HEK293 (cell line): Measurements from ENCODE around the gene ZACN.

Experiments used
- CTCF ChIA-PET: fragments of 350-600 bp; formaldehyde crosslinking; extraction: SDS; loops from one replicate; lab custom pipeline; 2021; ENCODE audit warnings: antibody characterized with exemption; lab: Yijun Ruan, JAX
- POLR2A ChIA-PET: fragments of 300-600 bp; formaldehyde crosslinking; extraction: SDS; loops from one replicate; lab custom pipeline; 2020; ENCODE audit warnings: antibody characterized with exemption, inconsistent platforms; lab: Yijun Ruan, JAX
- H3K27ac ChIP-seq: fragments of 200-500 bp; sonication (Bioruptor generic); 2 replicates; pipeline ENCODE4 v1.5.1; 2014; ENCODE audit warnings: low read depth, low read length, control low read depth, inconsistent platforms; ENCODE audit errors: extremely low read depth
- H3K36me3 ChIP-seq, 2 experiments: fragments of 200-500 bp in 1 of 2; sonication (Bioruptor generic) in 1 of 2; 1 replicate in 1 of 2; 2 replicates in 1 of 2; pipeline ENCODE4 v1.5.1; 2014 to 2017; ENCODE audit warnings: inconsistent platforms in 2 of 2, low read length in 2 of 2; ENCODE audit not compliant: control insufficient read depth in 2 of 2, insufficient read depth in 1 of 2
- H3K4me1 ChIP-seq: fragments of 200-500 bp; sonication (Bioruptor generic); 2 replicates; pipeline ENCODE4 v1.5.1; 2014; ENCODE audit warnings: mild to moderate bottlenecking, low read length, inconsistent platforms; ENCODE audit not compliant: control insufficient read depth, insufficient read depth
- H3K4me3 ChIP-seq: 2 replicates; pipeline ENCODE4 v1.5.1; 2011; ENCODE audit warnings: low read depth, mild to moderate bottlenecking, control low read depth, low read length, moderate library complexity
- H3K9me3 ChIP-seq: fragments of 200-500 bp; sonication (Bioruptor generic); 2 replicates; pipeline ENCODE4 v1.5.1; 2014; ENCODE audit warnings: low read depth, low read length, inconsistent platforms; ENCODE audit not compliant: control insufficient read depth, insufficient read depth
- GLIS2 ChIP-seq: fragments of 450-650 bp; formaldehyde crosslinking; IDR thresholded peaks from 2 replicates; pipeline ENCODE4 v1.5.1; 2016; ENCODE audit warnings: missing biosample characterization, missing genetic modification characterization
- KLF16 ChIP-seq: fragments of 450-650 bp; formaldehyde crosslinking; IDR thresholded peaks from 2 replicates; pipeline ENCODE4 v1.5.1; 2017; ENCODE audit warnings: missing biosample characterization, missing genetic modification characterization
- KLF9 ChIP-seq: fragments of 450-650 bp; formaldehyde crosslinking; IDR thresholded peaks from 2 replicates; pipeline ENCODE4 v1.5.1; 2016; ENCODE audit warnings: missing biosample characterization, missing genetic modification characterization, low read depth
- MZF1 ChIP-seq: fragments of 450-650 bp; formaldehyde crosslinking; IDR thresholded peaks from 2 replicates; pipeline ENCODE4 v1.5.1; 2017; ENCODE audit warnings: missing biosample characterization, missing genetic modification characterization, borderline replicate concordance
- SP7 ChIP-seq: fragments of 450-650 bp; formaldehyde crosslinking; IDR thresholded peaks from 2 replicates; pipeline ENCODE4 v1.5.1; 2016; ENCODE audit warnings: missing biosample characterization, missing genetic modification characterization
- WT1 ChIP-seq: fragments of 450-650 bp; formaldehyde crosslinking; IDR thresholded peaks from 2 replicates; pipeline ENCODE4 v1.5.1; 2016; ENCODE audit warnings: missing biosample characterization, missing genetic modification characterization
- ZBTB48 ChIP-seq: fragments of 450-650 bp; formaldehyde crosslinking; IDR thresholded peaks from 2 replicates; pipeline ENCODE4 v1.5.1; 2016; ENCODE audit warnings: missing biosample characterization, missing genetic modification characterization
- ZBTB8A ChIP-seq: fragments of 450-650 bp; formaldehyde crosslinking; IDR thresholded peaks from 2 replicates; pipeline ENCODE4 v1.5.1; 2016; ENCODE audit warnings: missing biosample characterization, missing genetic modification characterization
- ZNF202 ChIP-seq: fragments of 450-650 bp; formaldehyde crosslinking; IDR thresholded peaks from 2 replicates; pipeline ENCODE4 v1.5.1; 2016; ENCODE audit warnings: missing biosample characterization, missing genetic modification characterization, borderline replicate concordance
- ZNF24 ChIP-seq: fragments of 450-650 bp; formaldehyde crosslinking; IDR thresholded peaks from 2 replicates; pipeline ENCODE4 v1.5.1; 2016; ENCODE audit warnings: missing biosample characterization, missing genetic modification characterization
- ZNF391 ChIP-seq: fragments of 450-650 bp; formaldehyde crosslinking; IDR thresholded peaks from 2 replicates; pipeline ENCODE4 v1.5.1; 2016; ENCODE audit warnings: low read depth, missing biosample characterization, missing genetic modification characterization, borderline replicate concordance
- ZNF423 ChIP-seq: fragments of 450-650 bp; formaldehyde crosslinking; IDR thresholded peaks from 2 replicates; pipeline ENCODE4 v1.5.1; 2016; ENCODE audit warnings: missing biosample characterization, missing genetic modification characterization
- ZNF660 ChIP-seq: fragments of 450-650 bp; IDR thresholded peaks from 2 replicates; pipeline ENCODE4 v1.5.1; 2018; ENCODE audit warnings: missing biosample characterization, mild to moderate bottlenecking, missing genetic modification characterization
- ZNF785 ChIP-seq: fragments of 450-650 bp; formaldehyde crosslinking; IDR thresholded peaks from 2 replicates; pipeline ENCODE4 v1.5.1; 2016; ENCODE audit warnings: missing biosample characterization, missing genetic modification characterization
- ZSCAN30 ChIP-seq: fragments of 450-650 bp; IDR thresholded peaks from 2 replicates; pipeline ENCODE4 v1.5.1; 2018; ENCODE audit warnings: missing biosample characterization, mild to moderate bottlenecking, missing genetic modification characterization, moderate library complexity
- ZXDB ChIP-seq: fragments of 450-650 bp; formaldehyde crosslinking; IDR thresholded peaks from 2 replicates; pipeline ENCODE4 v1.5.1; 2016; ENCODE audit warnings: missing biosample characterization, missing genetic modification characterization
- TF ChIP-seq, protein P1 (sequence below): fragments of 450-650 bp; formaldehyde crosslinking; IDR thresholded peaks from 2 replicates; pipeline ENCODE4 v1.5.1; 2016; ENCODE audit warnings: missing biosample characterization, missing genetic modification characterization
- TF ChIP-seq, protein P2 (sequence below): fragments of 450-650 bp; formaldehyde crosslinking; IDR thresholded peaks from 2 replicates; pipeline ENCODE4 v1.5.1; 2016; ENCODE audit warnings: missing biosample characterization, missing genetic modification characterization
- TF ChIP-seq, protein P3 (sequence below): fragments of 450-650 bp; formaldehyde crosslinking; IDR thresholded peaks from 2 replicates; pipeline ENCODE4 v1.5.1; 2016; ENCODE audit warnings: missing biosample characterization, missing genetic modification characterization

Gene ZACN

DNA sequence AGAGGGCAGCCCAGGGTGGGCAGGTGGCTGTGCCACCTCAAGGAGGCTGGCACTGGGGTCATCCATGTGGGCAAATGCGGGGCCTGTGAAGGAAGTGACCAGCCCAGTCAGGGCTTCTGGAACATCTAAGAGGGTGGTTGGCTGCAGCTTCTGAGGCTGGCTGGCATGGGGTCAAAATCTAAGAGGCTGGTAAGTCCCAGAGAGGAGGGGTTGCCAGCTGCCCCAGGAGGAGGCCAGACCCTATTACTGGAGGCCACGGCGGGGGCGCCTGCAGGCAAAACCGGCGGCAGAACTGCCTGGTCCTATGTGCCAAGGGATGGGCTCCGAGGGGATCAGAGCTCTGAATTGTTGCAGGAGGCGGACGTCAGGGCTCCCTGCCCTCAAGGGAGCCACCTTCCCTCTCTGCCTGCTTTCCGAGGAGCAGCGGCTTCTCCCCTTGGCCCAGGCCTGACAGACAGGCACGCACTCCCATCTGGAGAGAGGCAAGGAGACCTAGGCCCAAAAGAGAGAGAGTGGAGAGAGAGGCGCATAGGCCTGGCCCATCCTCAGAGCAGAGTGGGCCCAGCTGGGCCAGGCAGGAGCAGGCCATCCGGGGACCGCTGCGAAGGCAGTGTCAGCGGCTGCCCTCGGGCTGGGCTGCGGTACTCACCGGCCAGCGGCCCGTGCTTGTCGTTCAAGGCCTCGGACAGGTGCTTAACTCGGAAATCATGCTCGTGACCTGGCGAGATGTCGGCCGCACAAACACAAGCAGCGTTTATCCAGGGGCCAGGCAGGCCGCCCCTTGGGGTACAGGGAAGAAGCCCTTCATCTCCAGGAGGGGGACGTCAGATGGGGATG lies 10.9 kb downstream of the ZACN start:
- ChIA-PET CTCF (interaction anchor here (0.6 to 2.1 kb wide), 3 partner anchors 9 to 456 kb away, joined by 3 to 7 read pairs (median 3); partner anchors contain the start of gene SMIM5), POLR2A (interaction anchor here (1.4 kb wide), 1 partner anchor 12 kb away, joined by 3 read pairs; no protein-coding TSS in a partner anchor)
- Histone ChIP-seq H3K9me3 (no peaks in the 10 kb centered on the region), H3K36me3 (peaks cover 10 to 98% of the 10 kb centered on the region in 2 experiments; a peak in 2 of 3 replicates), H3K4me1 (no peaks in the 10 kb centered on the region), H3K27ac (no peak overlapping the region), H3K4me3 (no peak overlapping the region)
- TF ChIP-seq KLF9 (no peak), ZNF785 (no peak), WT1 (tag by site-specific recombination) (no peak), ZBTB48 (tag by site-specific recombination) (no peak), ZXDB (no peak), KLF16 (no peak), ZNF24 (tag by site-specific recombination) (no peak), ZSCAN30 (tag by site-specific recombination) (no peak)
- TF ChIP-seq, protein P1, sequence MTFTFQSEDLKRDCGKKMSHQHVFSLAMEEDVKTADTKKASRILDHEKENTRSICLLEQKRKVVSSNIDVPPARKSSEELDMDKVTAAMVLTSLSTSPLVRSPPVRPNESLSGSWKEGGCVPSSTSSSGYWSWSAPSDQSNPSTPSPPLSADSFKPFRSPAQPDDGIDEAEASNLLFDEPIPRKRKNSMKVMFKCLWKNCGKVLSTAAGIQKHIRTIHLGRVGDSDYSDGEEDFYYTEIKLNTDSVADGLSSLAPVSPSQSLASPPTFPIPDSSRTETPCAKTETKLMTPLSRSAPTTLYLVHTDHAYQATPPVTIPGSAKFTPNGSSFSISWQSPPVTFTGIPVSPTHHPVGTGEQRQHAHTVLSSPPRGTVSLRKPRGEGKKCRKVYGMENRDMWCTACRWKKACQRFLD, result no peak

DNA sequence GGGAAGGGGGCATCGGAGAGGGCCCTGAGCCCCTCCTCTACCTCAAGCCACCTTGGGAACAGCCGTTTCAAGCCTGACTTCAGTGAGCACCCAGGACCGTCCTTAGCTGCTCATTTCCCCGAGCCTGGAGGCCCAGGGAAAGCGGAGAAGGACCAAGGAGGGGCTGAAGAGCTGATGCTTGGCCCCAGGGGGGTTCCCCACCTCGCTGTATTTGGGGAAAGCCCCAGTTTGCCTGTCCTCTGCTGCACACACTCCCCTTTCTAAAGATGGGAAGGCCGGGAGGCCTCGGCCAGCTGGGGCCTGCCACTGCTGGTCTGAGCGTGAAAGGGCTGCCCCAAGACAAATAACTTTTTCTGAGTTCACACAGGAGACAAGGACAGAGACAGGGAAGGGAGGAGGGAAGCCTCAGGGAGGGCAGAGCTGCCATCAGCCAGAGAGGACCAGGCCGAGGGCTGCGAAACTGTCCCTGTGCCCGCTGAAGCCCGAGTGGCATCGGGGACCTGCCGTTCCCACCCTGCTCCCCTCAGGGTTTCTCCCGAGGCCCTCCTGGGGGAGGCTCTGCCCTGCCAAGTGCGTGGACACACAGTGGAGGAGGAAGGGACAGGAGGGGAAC lies 11.6 kb downstream of the ZACN start:
- peaks cover 13 to 95% of the 10 kb centered on the region in 2 experiments for H3K36me3 ChIP-seq
- no peak overlapping the region for H3K4me3 ChIP-seq
- H3K27ac ChIP-seq, result no peak overlapping the region
- ChIA-PET POLR2A (interaction anchor here (0.6 kb wide), 1 partner anchor 31 kb away, joined by 6 read pairs; no protein-coding TSS in a partner anchor), CTCF (interaction anchor here (0.6 to 2.1 kb wide), 2 partner anchors 76 to 204 kb away, joined by 4 to 7 read pairs; no protein-coding TSS in a partner anchor)
- H3K9me3 ChIP-seq, result no peaks in the 10 kb centered on the region
- TF ChIP-seq ZNF391 (no peak), ZNF202 (tag by site-specific recombination) (no peak), ZNF660 (tag by site-specific recombination) (no peak)
- H3K4me1 ChIP-seq, result no peaks in the 10 kb centered on the region

DNA sequence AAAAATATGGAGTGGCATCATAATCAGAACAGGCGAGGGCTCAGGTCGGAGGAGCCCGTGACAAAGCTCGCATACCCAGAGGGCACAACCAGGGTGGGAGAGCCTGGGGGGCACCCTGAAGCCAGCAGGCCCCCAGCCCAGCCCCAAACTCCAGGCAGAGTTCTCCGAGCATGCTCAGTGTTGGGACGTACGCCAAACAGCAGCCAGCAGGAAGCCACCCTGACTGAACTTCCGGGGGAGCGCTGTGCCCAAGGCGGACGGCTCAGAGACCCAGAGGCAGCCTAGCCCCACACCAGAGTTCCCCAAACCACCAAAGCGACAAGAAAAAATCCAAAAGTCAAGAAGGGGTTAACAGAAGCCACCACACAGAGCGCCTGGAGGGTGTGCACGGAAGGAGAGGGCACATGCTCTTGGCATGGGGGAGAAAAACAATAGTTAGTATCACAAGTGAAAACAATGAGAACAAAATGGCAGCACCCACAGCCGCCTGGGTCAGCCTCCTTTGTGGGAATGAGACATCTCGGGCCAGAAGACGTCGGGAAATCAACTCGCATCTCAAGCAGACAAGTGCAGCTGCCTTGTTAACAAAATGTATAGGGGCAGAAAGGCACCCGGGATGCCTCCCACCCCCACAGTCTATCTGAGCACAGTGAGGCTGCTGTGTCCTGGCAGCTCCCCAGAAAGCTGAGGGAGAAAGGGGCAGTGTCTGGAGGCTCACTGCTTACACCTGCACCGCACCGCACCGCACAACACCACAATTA lies 12.7 kb downstream of the ZACN start:
- Histone ChIP-seq H3K4me3 (no peak overlapping the region), H3K4me1 (no peaks in the 10 kb centered on the region), H3K27ac (no peak overlapping the region; the same call in 1 of the 2 replicates), H3K9me3 (no peaks in the 10 kb centered on the region), H3K36me3 (peaks cover 22 to 95% of the 10 kb centered on the region in 2 experiments)
- no peak for TF ChIP-seq SP7 (tag by site-specific recombination)
- TF ChIP-seq, protein P2, sequence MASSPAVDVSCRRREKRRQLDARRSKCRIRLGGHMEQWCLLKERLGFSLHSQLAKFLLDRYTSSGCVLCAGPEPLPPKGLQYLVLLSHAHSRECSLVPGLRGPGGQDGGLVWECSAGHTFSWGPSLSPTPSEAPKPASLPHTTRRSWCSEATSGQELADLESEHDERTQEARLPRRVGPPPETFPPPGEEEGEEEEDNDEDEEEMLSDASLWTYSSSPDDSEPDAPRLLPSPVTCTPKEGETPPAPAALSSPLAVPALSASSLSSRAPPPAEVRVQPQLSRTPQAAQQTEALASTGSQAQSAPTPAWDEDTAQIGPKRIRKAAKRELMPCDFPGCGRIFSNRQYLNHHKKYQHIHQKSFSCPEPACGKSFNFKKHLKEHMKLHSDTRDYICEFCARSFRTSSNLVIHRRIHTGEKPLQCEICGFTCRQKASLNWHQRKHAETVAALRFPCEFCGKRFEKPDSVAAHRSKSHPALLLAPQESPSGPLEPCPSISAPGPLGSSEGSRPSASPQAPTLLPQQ (tag by site-specific recombination), result no peak
- no peak for TF ChIP-seq MZF1 (tag by site-specific recombination)
- TF ChIP-seq ZBTB8A (tag by site-specific recombination), result no peak
- TF ChIP-seq, protein P3, sequence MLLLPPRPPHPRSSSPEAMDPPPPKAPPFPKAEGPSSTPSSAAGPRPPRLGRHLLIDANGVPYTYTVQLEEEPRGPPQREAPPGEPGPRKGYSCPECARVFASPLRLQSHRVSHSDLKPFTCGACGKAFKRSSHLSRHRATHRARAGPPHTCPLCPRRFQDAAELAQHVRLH (tag by site-specific recombination), result no peak
- no peak for TF ChIP-seq GLIS2 (tag by site-specific recombination)
- TF ChIP-seq ZNF423 (tag by site-specific recombination), result no peak
- ChIA-PET POLR2A (interaction anchor here (0.6 to 1.0 kb wide), 3 partner anchors 30 to 86 kb away, joined by 3 to 6 read pairs (median 4); no protein-coding TSS in a partner anchor), CTCF (interaction anchor here (0.6 kb wide), 1 partner anchor 71 kb away, joined by 3 read pairs; no protein-coding TSS in a partner anchor)
